Uterus (tissue), 4 donors: Measurements from ENCODE around the gene THBD. TPM values are rescaled to one million over a fixed set of nuclear protein-coding genes. Genes with fewer than 3 reads are reported as not detected.

Experiments
- DNase-seq, 2 donors: peaks; one replicate each; pipeline ENCODE4 v3.0.0-alpha.2; 2019 to 2020
- H3K27ac ChIP-seq, 2 donors: fragments of 200-600 bp; sonication (generic); 1 replicate in 1 of 2; 2 replicates in 1 of 2; pipeline ENCODE4 v1.5.1; 2016 to 2018
- H3K27me3 ChIP-seq, 2 donors: fragments of 200-600 bp; sonication (generic); one replicate each; pipeline ENCODE4 v1.5.1; 2018 to 2019; ENCODE audit warnings: control low read depth in 1 of 2
- H3K36me3 ChIP-seq, 2 donors: fragments of 200-600 bp; sonication (generic); one replicate each; pipeline ENCODE4 v1.5.1; 2019; ENCODE audit warnings: control low read depth in 1 of 2
- H3K4me1 ChIP-seq, 2 donors: fragments of 200-600 bp; sonication (generic); one replicate each; pipeline ENCODE4 v1.5.1; 2018 to 2019; ENCODE audit warnings: control low read depth in 1 of 2
- H3K4me3 ChIP-seq, 2 donors: fragments of 200-600 bp; sonication (generic); 1 replicate in 1 of 2; 2 replicates in 1 of 2; pipeline ENCODE4 v1.5.1; 2018 to 2019; ENCODE audit warnings: mild to moderate bottlenecking in 1 of 2
- H3K9me3 ChIP-seq, 2 donors: fragments of 200-600 bp; sonication (generic); one replicate each; pipeline ENCODE4 v1.5.1; 2019; ENCODE audit warnings: control low read depth in 1 of 2
- POLR2A ChIP-seq, 2 donors: fragments of 450-650 bp; IDR thresholded peaks; one replicate each; pipeline ENCODE4 v1.6.1; 2016; ENCODE audit warnings: antibody characterized with exemption in 2 of 2, mild to moderate bottlenecking in 1 of 2, moderate library complexity in 1 of 2
- intact Hi-C: fragments of 100-400 bp; cut with DNase I; formaldehyde crosslinking; loops from one replicate; pipeline ENCODE4 v1.15.1; 2023; ENCODE audit warnings: low total_unique reads
- total RNA-seq, 4 donors: library from RNA; depleted of rRNA in 3 of 4; stranded (reverse); fragments of >200 nt in 3 of 4; gene quantifications; one replicate each; pipeline versions ENCODE4 v1.1.0 to v1.2.4, GENCODE V29; 2014 to 2023
- TF ChIP-seq, protein P1 (sequence below), 4 experiments: fragments of 200-600 bp in 2 of 4; fragments of 450-650 bp in 2 of 4; sonication (generic) in 2 of 4; IDR thresholded peaks; one replicate each; pipeline ENCODE4 v1.5.1; 2016 to 2019; ENCODE audit warnings: antibody characterized with exemption in 4 of 4, mild to moderate bottlenecking in 2 of 4, moderate library complexity in 1 of 4
- donor health status: DM: yes; HTN: yes; CAD: no.

The THBD gene
- total RNA-seq, 4 donors from 2014 or later: 8.6 to 42.6 (median 28.4) TPM

DNA sequence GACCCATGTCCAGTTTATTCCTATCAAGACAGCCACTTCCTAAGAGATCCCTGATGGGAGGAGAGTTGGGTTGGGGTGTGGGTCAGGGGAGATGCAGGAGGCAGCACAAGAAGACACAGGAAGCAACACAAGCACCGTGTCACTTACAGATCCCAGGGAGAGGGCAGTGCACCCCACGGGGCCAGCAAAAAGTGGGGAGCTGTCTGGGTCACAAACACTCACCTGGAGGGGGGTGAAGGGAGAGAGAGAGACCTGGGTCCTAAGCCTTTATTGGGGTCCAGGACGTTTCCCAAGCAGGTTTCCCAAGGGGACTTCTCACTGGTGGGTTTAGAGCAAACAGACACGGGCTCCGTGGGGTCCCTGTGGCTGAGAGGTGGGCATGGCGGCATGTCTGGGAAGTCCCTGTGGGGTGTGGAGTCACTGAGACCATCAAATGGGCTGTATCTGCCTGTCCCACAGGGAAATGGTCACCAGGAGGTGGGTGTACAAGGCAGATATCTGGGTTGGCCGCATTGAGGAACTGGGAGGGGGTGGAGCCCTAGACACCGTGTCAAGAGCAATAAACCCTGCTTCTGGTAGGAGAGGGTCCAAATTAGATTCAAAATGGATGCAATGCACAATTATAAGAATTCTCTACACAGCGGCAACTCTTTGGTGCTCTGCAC, 38.2 kb upstream of the THBD start:
- Histone ChIP-seq H3K9me3 (no peaks in the 10 kb centered on the region), H3K36me3 (no peaks in the 10 kb centered on the region), H3K4me1 (no peaks in the 10 kb centered on the region), H3K27me3 (no peaks in the 10 kb centered on the region), H3K27ac (peak overlapping the region; percentile 84 to 85), H3K4me3 (no peak overlapping the region)
- TF ChIP-seq POLR2A (IDR thresholded peaks at IDR 0.05): no peak
- TF ChIP-seq, protein P1, sequence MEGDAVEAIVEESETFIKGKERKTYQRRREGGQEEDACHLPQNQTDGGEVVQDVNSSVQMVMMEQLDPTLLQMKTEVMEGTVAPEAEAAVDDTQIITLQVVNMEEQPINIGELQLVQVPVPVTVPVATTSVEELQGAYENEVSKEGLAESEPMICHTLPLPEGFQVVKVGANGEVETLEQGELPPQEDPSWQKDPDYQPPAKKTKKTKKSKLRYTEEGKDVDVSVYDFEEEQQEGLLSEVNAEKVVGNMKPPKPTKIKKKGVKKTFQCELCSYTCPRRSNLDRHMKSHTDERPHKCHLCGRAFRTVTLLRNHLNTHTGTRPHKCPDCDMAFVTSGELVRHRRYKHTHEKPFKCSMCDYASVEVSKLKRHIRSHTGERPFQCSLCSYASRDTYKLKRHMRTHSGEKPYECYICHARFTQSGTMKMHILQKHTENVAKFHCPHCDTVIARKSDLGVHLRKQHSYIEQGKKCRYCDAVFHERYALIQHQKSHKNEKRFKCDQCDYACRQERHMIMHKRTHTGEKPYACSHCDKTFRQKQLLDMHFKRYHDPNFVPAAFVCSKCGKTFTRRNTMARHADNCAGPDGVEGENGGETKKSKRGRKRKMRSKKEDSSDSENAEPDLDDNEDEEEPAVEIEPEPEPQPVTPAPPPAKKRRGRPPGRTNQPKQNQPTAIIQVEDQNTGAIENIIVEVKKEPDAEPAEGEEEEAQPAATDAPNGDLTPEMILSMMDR (IDR thresholded peaks at IDR 0.05): no peak
- intact Hi-C loops: no loop called here
- no peak for DNase-seq

DNA sequence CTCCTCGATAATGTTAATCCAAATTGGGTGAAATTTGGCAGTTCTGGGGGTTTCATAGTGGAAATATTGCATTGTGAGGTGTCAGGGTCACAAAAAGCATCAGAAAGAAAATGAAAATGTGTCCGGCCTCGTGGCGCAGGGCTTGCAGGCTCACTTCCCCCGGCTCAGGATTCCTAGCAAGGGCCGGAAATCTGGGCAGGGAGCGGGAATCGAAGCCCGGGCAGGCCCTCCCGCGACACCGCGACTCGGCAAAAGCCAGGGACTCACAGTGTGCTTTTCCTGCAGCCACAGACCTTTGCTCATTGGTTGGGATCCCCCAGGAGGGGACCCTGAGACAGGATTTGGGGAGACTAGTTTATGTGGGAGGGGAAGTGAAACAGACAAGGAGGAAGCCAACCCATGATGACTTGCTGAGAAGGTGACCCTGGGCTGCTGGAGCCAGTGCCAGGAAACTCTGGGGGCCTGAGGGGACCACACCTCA, 37.5 kb upstream of the THBD start:
- peak in 1 of 2 donors; percentile 43 for DNase-seq
- Histone ChIP-seq H3K9me3 (no peaks in the 10 kb centered on the region), H3K4me1 (no peaks in the 10 kb centered on the region), H3K27ac (peak overlapping the region; percentile 84 to 85), H3K27me3 (no peaks in the 10 kb centered on the region), H3K36me3 (no peaks in the 10 kb centered on the region), H3K4me3 (no peak overlapping the region)
- intact Hi-C loops: no loop called here
- TF ChIP-seq, protein P1 (IDR thresholded peaks at IDR 0.05): no peak
- no peak for TF ChIP-seq POLR2A (IDR thresholded peaks at IDR 0.05)

DNA sequence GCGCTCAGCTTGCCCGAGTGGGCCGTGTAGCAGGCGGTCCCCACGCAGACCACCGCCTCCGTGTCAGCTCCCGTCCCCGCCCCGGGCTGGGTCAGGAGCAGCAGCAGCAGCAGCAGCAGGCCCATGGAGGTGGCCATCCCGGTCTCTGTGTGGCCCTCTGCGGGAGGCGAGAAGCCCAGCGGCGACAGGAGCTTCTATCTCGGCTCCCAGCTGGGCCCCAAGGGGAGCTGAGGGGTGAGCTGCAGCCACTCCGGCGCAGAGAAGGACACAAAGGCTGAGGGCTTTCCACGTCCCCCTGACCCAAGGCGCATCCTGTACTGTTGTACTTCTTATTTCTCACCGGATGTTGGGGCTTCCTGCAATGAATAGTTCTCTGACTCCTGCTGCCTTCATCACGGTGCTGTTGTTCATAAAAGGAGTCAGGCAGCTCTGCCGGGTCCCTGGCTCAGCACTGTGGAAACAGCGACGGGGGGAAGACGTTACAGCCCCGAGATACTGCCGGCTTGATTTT, 36.6 kb upstream of the THBD start, which contains the start of gene CD93:
Gene CD93, minus strand, starts transcription at position 269 of the 511 bp plus-strand sequence. Its CDS starts 132 bp downstream, at position 137.
- no peaks in the 10 kb centered on the region for H3K9me3 ChIP-seq
- no peaks in the 10 kb centered on the region for H3K36me3 ChIP-seq
- DNase-seq: peak in 1 of 2 donors; percentile 55
- H3K4me3 ChIP-seq: peak within 1 kb of the TSS; percentile 12 to 27
- peak within 1 kb of the TSS; percentile 84 to 85 for H3K27ac ChIP-seq
- intact Hi-C loops: no loop called here
- H3K4me1 ChIP-seq: no peaks in the 10 kb centered on the region
- no peaks in the 10 kb centered on the region for H3K27me3 ChIP-seq
- TF ChIP-seq, protein P1 (IDR thresholded peaks at IDR 0.05): no peak
- TF ChIP-seq POLR2A (IDR thresholded peaks at IDR 0.05): peak; percentile 26 to 37

DNA sequence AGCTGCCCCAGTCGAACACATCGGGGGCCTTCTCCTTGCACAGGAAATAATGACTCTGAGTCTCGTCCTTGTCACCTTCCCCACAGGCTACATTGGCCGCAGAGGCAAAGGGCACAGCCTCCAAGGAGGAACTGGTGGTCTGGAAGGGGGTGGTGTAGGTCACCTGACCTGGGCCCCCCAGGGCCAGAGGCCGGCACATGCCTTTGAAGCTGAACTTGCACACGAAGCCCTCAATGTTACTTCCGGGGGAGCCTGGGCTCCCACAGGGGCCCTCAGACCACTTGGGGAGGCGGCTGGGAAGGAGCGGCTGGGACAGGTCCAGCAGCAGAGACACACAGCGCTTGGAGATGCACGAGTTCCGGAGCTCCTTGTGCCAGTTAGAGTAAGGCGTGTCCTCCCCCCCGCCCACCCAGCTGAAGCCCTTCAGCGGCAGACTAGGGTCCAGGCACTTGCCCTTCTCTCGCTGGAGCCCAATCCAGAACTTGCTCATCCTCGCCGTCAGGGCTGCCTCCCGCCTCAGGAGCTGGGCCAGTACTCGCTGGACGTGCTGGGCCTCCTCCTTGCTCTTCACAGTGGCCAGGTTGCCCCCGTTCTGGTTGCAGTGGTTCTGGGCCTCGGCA, 36.1 kb upstream of the THBD start:
- peak overlapping the region; percentile 84 to 85 for H3K27ac ChIP-seq
- TF ChIP-seq, protein P1 (IDR thresholded peaks at IDR 0.05): no peak
- TF ChIP-seq POLR2A (IDR thresholded peaks at IDR 0.05): no peak
- H3K27me3 ChIP-seq: no peaks in the 10 kb centered on the region
- H3K9me3 ChIP-seq: no peaks in the 10 kb centered on the region
- no peaks in the 10 kb centered on the region for H3K36me3 ChIP-seq
- no peak for DNase-seq
- H3K4me1 ChIP-seq: no peaks in the 10 kb centered on the region
- H3K4me3 ChIP-seq: peak overlapping the region; percentile 12 to 27
- intact Hi-C loops: no loop called here

DNA sequence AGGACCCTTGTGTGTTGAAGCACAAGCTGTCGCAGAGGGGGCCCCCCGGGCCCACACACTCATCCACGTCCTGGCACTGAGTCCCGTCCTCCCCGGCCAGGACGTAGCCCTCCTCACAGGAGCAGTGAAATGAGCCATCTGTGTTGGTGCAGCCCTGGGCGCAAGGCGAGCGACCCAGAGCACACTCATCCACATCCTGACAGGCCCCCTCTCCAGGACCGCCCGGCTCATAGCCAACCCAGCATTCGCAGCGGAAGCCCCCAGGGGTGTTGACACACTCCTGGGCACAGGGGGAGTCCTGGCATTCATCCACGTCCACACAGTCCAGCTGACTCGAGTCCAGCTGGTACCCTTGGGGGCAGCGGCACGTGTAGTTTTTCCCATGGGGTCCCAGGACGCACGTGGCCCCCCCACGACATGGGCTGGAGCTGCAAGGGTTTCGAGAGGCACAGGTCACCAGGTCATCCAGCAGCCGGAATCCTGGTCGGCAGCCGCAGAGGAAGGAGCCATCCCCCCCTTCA, 35.4 kb upstream of the THBD start:
- H3K27ac ChIP-seq: peak overlapping the region; percentile 84 to 85
- peak overlapping the region; percentile 12 to 27 for H3K4me3 ChIP-seq
- H3K9me3 ChIP-seq: no peaks in the 10 kb centered on the region
- H3K4me1 ChIP-seq: no peaks in the 10 kb centered on the region
- no peak for TF ChIP-seq POLR2A (IDR thresholded peaks at IDR 0.05)
- TF ChIP-seq, protein P1 (IDR thresholded peaks at IDR 0.05): no peak
- peak in 1 of 2 donors; percentile 33 for DNase-seq
- no peaks in the 10 kb centered on the region for H3K27me3 ChIP-seq
- no peaks in the 10 kb centered on the region for H3K36me3 ChIP-seq
- intact Hi-C loops: no loop called here
